Measurements from ENCODE around the gene LIM2. TPM values are rescaled to one million over a fixed set of nuclear protein-coding genes. Genes with fewer than 3 reads are reported as not detected.

Gene LIM2
- total RNA-seq, 3 donors from 2014 or later (not counting 1 experiment from before 2014, with no cell fraction given): 5.9 to 10.3 (median 8.5) TPM

DNA sequence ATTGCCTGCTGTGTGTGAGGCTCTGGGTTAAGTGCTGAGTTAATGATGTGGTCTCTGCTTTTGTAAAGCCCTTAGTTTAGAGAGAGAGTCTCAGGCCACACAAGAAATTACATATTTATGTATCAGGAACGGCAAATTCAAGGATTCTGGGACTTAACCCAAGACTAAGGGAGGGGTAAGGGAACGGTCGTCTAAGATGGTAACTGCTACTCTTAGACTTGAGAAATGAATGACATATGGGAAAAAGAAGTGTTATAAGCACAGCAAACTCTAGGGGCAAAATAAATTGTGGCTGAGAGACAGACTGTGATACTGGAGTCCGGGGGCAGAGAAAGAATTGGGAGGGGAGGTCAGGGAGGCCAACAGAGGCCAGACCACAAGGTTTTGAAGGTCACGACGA, 56.1 kb downstream of the LIM2 start:
- Mint-ChIP-seq H3K4me3 (no peak overlapping the region), H3K27me3 (ENCODE audit: low read depth in 2 of 2) (peaks cover 25 to 26% of the 10 kb centered on the region in 2 donors), H3K4me1 (peaks cover 9 to 17% of the 10 kb centered on the region in 2 donors), H3K9me3 (no peaks in the 10 kb centered on the region), H3K27ac (no peak overlapping the region), H3K36me3 (no peaks in the 10 kb centered on the region)
- 89% methylated on average over 6 of the region's 6 CpGs for WGBS (ENCODE audit: insufficient coverage)
- TF ChIP-seq, protein P1, sequence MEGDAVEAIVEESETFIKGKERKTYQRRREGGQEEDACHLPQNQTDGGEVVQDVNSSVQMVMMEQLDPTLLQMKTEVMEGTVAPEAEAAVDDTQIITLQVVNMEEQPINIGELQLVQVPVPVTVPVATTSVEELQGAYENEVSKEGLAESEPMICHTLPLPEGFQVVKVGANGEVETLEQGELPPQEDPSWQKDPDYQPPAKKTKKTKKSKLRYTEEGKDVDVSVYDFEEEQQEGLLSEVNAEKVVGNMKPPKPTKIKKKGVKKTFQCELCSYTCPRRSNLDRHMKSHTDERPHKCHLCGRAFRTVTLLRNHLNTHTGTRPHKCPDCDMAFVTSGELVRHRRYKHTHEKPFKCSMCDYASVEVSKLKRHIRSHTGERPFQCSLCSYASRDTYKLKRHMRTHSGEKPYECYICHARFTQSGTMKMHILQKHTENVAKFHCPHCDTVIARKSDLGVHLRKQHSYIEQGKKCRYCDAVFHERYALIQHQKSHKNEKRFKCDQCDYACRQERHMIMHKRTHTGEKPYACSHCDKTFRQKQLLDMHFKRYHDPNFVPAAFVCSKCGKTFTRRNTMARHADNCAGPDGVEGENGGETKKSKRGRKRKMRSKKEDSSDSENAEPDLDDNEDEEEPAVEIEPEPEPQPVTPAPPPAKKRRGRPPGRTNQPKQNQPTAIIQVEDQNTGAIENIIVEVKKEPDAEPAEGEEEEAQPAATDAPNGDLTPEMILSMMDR (IDR thresholded peaks at IDR 0.05): no peak
- intact Hi-C loops (cut with micrococcal nuclease): no loop called here
- Histone ChIP-seq H3K36me3 (ENCODE audit: control insufficient read depth, insufficient read depth, low read length) (no peaks in the 10 kb centered on the region), H3K4me1 (ENCODE audit: control insufficient read depth, insufficient read depth, low read length) (peaks cover 19% of the 10 kb centered on the region), H3K4me3 (ENCODE audit: low read length) (no peak overlapping the region), H3K9me3 (ENCODE audit: control insufficient read depth, insufficient read depth, low read length) (no peaks in the 10 kb centered on the region), H3K27me3 (ENCODE audit: control insufficient read depth, insufficient read depth, low read length) (peaks cover 15% of the 10 kb centered on the region), H3K27ac (ENCODE audit: low read length) (no peak overlapping the region)
- no peak for DNase-seq
- ATAC-seq: no peak

DNA sequence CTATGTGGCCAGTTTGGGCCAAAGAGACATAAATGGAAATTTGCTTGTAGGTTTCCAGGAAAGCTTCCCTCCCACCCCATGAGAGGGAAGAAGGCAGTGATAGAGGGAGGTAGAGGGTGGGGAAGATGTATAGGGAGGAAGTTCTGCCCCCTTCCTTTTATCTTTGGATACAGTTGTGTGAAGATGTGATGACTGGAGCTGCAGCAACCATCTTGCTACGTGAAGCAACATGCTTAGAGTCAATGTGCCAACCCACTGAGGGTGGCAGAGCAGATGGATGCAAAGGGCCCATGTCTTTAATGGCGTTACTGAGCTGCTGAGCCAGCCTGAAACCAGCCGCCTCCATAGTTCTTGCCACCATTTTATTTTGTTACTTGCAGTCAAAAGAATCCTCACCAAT, 56.6 kb downstream of the LIM2 start:
- no peaks in the 10 kb centered on the region for H3K36me3 Mint-ChIP-seq
- WGBS (ENCODE audit: insufficient coverage): 81% methylated on average over 3 of the region's 3 CpGs
- intact Hi-C loops (cut with micrococcal nuclease): no loop called here
- no peak overlapping the region for H3K27ac Mint-ChIP-seq
- Histone ChIP-seq H3K27me3 (ENCODE audit: control insufficient read depth, insufficient read depth, low read length) (peaks cover 17% of the 10 kb centered on the region), H3K36me3 (ENCODE audit: control insufficient read depth, insufficient read depth, low read length) (no peaks in the 10 kb centered on the region), H3K4me1 (ENCODE audit: control insufficient read depth, insufficient read depth, low read length) (peaks cover 20% of the 10 kb centered on the region), H3K27ac (ENCODE audit: low read length) (no peak overlapping the region), H3K9me3 (ENCODE audit: control insufficient read depth, insufficient read depth, low read length) (no peaks in the 10 kb centered on the region), H3K4me3 (ENCODE audit: low read length) (no peak overlapping the region)
- peaks cover 9 to 17% of the 10 kb centered on the region in 2 donors for H3K4me1 Mint-ChIP-seq
- ATAC-seq (no peak), DNase-seq (no peak)
- no peaks in the 10 kb centered on the region for H3K9me3 Mint-ChIP-seq
- TF ChIP-seq, protein P1 (IDR thresholded peaks at IDR 0.05): no peak
- no peak overlapping the region for H3K4me3 Mint-ChIP-seq
- peaks cover 26 to 28% of the 10 kb centered on the region in 2 donors for H3K27me3 Mint-ChIP-seq (ENCODE audit: low read depth in 2 of 2)

DNA sequence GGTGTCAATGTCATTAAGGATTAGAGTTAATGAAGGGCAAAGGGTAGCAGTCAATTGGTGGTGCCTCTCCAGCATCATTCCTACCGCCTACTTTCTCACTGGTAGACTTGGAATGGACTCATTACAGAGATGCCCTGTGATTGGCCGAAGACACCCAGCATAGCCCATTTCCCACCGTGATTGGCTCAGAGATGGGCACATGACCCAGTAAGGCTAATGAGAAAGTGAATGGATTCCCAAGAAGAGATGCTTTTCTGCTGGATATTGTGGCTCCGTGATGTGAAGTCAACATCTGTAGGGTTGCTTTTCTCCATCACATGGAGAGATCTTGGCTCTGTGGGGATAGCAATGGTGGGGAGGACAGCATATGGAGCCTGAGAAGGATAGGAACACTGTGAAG, 57.4 kb downstream of the LIM2 start:
- H3K27ac Mint-ChIP-seq: no peak overlapping the region
- H3K36me3 Mint-ChIP-seq: no peaks in the 10 kb centered on the region
- H3K4me3 ChIP-seq (ENCODE audit: low read length): no peak overlapping the region
- intact Hi-C loops (cut with micrococcal nuclease): no loop called here
- no peak for DNase-seq
- no peak overlapping the region for H3K4me3 Mint-ChIP-seq
- H3K9me3 Mint-ChIP-seq: no peaks in the 10 kb centered on the region
- no peaks in the 10 kb centered on the region for H3K9me3 ChIP-seq (ENCODE audit: control insufficient read depth, insufficient read depth, low read length)
- TF ChIP-seq, protein P1 (IDR thresholded peaks at IDR 0.05): no peak
- no peaks in the 10 kb centered on the region for H3K36me3 ChIP-seq (ENCODE audit: control insufficient read depth, insufficient read depth, low read length)
- peaks cover 20% of the 10 kb centered on the region for H3K27me3 ChIP-seq (ENCODE audit: control insufficient read depth, insufficient read depth, low read length)
- H3K4me1 Mint-ChIP-seq: peaks cover 9 to 22% of the 10 kb centered on the region in 2 donors
- peaks cover 20% of the 10 kb centered on the region for H3K4me1 ChIP-seq (ENCODE audit: control insufficient read depth, insufficient read depth, low read length)
- 97% methylated on average over 4 of the region's 4 CpGs for WGBS (ENCODE audit: insufficient coverage)
- H3K27me3 Mint-ChIP-seq (ENCODE audit: low read depth in 2 of 2): peaks cover 26 to 33% of the 10 kb centered on the region in 2 donors
- H3K27ac ChIP-seq (ENCODE audit: low read length): no peak overlapping the region
- ATAC-seq: no peak

Other genes starting within 250 kb of the LIM2 start
- 10 to 100 TPM; 48.6 to 56.0 (median 49.5) TPM for gene SIGLEC7, start 245.7 kb downstream of the LIM2 start, total RNA-seq
- 1 to 10 TPM; 2.3 to 6.5 (median 6.0) TPM for gene CD33, start 162.9 kb downstream of the LIM2 start, total RNA-seq
- gene SIGLECL1, start 136.9 kb downstream of the LIM2 start, total RNA-seq: not detected
- not detected for gene IGLON5, start 76.3 kb downstream of the LIM2 start, total RNA-seq
- under 1 TPM in 2 of 3 donors, not detected in 1; 0.52 to 0.68 TPM for gene VSIG10L, start 45.8 kb downstream of the LIM2 start, total RNA-seq
- 10 to 100 TPM; 44.9 to 60.1 (median 55.0) TPM for gene ETFB, start 21.6 kb downstream of the LIM2 start, total RNA-seq
- 10 to 100 TPM; 72.8 to 83.2 (median 75.3) TPM for gene CLDND2, start 19.0 kb downstream of the LIM2 start, total RNA-seq
- 1,000 to 10,000 TPM; 2,907 to 3,894 (median 3,151) TPM for gene NKG7, start 15.3 kb downstream of the LIM2 start, total RNA-seq
- 1 to 10 TPM; 1.4 to 3.6 (median 1.7) TPM for gene C19orf84, start 2.6 kb upstream of the LIM2 start, total RNA-seq
- 10 to 100 TPM in 1 of 3 donors, 1 to 10 TPM in 2; 1.7 to 28.9 (median 6.6) TPM for gene SIGLEC10, start 29.7 kb upstream of the LIM2 start, total RNA-seq
- not detected for gene SIGLEC8, start 70.5 kb upstream of the LIM2 start, total RNA-seq
- not detected for gene CEACAM18, start 90.6 kb upstream of the LIM2 start, total RNA-seq
- under 1 TPM in 2 of 3 donors, not detected in 1; 0.50 to 0.57 TPM for gene SIGLEC12, start 113.8 kb upstream of the LIM2 start, total RNA-seq
- gene SIGLEC6, start 143.7 kb upstream of the LIM2 start, total RNA-seq: 1 to 10 TPM in 1 of 3 donors, under 1 TPM in 2; 0.25 to 2.4 (median 0.59) TPM
- 1 to 10 TPM; 3.4 to 4.8 (median 4.0) TPM for gene ZNF175, start 183.3 kb upstream of the LIM2 start, total RNA-seq
- 1 to 10 TPM in 1 of 3 donors, under 1 TPM in 2; 0.54 to 1.0 (median 0.90) TPM for gene SIGLEC5, start 242.4 kb upstream of the LIM2 start, total RNA-seq

Data from natural killer cell (primary cell).